IPS DF 4.7 (cell line): ENCODE results near the gene C2CD4A.
"Not testable (repeated sequence)": the region's sequence is repeated elsewhere in the genome, so short reads cannot be mapped to it uniquely, and the experiment has no call there.

Experiments
- DNase-seq: peaks from one replicate; pipeline ENCODE4 v3.0.0-alpha.2; 2013; ENCODE audit warnings: low spot score; ENCODE audit errors: extremely low read depth

Gene C2CD4A

GRCh38 chr15:62066663-62067447, at the start of gene C2CD4A:
C2CD4A (plus strand) TSS chr15:62066977; CDS start chr15:62067614, 637 bp downstream.
- DNase-seq = no peak

- no peak for DNase-seq
Measured at GRCh38 chr15:62020576-62021160, 46.1 kb upstream of the C2CD4A start.

- no peak for DNase-seq
Measured at GRCh38 chr15:62021991-62022600, 44.7 kb upstream of the C2CD4A start.

- no peak for DNase-seq
Measured at GRCh38 chr15:62026487-62027262, 40.1 kb upstream of the C2CD4A start.

GRCh38 chr15:62027263-62027565, 39.6 kb upstream of the C2CD4A start:
- no peak for DNase-seq

GRCh38 chr15:62027916-62028315, 38.9 kb upstream of the C2CD4A start:
- DNase-seq = no peak

GRCh38 chr15:62035256-62035924, 31.4 kb upstream of the C2CD4A start:
- DNase-seq = no peak

GRCh38 chr15:62046078-62046743, 20.6 kb upstream of the C2CD4A start:
- DNase-seq = no peak

- DNase-seq = no peak
Measured at GRCh38 chr15:62047282-62047827, 19.4 kb upstream of the C2CD4A start.

- DNase-seq = not testable (repeated sequence)
Measured at GRCh38 chr15:62048254-62048653, 18.5 kb upstream of the C2CD4A start.

GRCh38 chr15:62050115-62050514, 16.7 kb upstream of the C2CD4A start:
- no peak for DNase-seq

GRCh38 chr15:62051166-62051565, 15.6 kb upstream of the C2CD4A start:
- no peak for DNase-seq

- no peak for DNase-seq
Measured at GRCh38 chr15:62052713-62053112, 14.1 kb upstream of the C2CD4A start.

GRCh38 chr15:62053439-62054085, 13.2 kb upstream of the C2CD4A start:
- no peak for DNase-seq

GRCh38 chr15:62054979-62055378, 11.8 kb upstream of the C2CD4A start:
- no peak for DNase-seq

GRCh38 chr15:62057341-62057980, 9.3 kb upstream of the C2CD4A start:
- DNase-seq = no peak

GRCh38 chr15:62058327-62059028, 8.3 kb upstream of the C2CD4A start:
- DNase-seq = no peak

GRCh38 chr15:62059108-62059815, 7.5 kb upstream of the C2CD4A start:
- no peak for DNase-seq

- DNase-seq = no peak
Measured at GRCh38 chr15:62059816-62060112, 7.0 kb upstream of the C2CD4A start.
